NCI-H2029 (cell line): ENCODE measurements around the gene ZNF527.
"Not testable (repeated sequence)": the region's sequence is repeated elsewhere in the genome, so short reads cannot be mapped to it uniquely, and the experiment has no call there.

Source experiments
- DNase-seq: peaks from one replicate; lab custom pipeline; 2025; lab: John Stamatoyannopoulos, UW

Gene ZNF527

GRCh38 chr19:37370880-37371661 lies at the start of gene ZNF527:
ZNF527 (plus strand) TSS chr19:37371099; CDS start chr19:37374199, 3,100 bp downstream.
- DNase-seq = peak; percentile 95

- no peak for DNase-seq
Observed at GRCh38 chr19:37329686-37330085, 41.2 kb upstream of the ZNF527 start.

GRCh38 chr19:37332839-37333238 lies 38.1 kb upstream of the ZNF527 start:
- DNase-seq = no peak

- DNase-seq = peak; percentile 18
Observed at GRCh38 chr19:37333457-37333856, 37.4 kb upstream of the ZNF527 start.

GRCh38 chr19:37334179-37335071 lies 36.5 kb upstream of the ZNF527 start:
- DNase-seq = peak; percentile 94

- DNase-seq = no peak
Observed at GRCh38 chr19:37342753-37343152, 28.1 kb upstream of the ZNF527 start.

- DNase-seq = no peak
Observed at GRCh38 chr19:37346091-37346490, 24.8 kb upstream of the ZNF527 start.

- no peak for DNase-seq
Observed at GRCh38 chr19:37348060-37348459, 22.8 kb upstream of the ZNF527 start.

GRCh38 chr19:37353968-37354367 lies 16.9 kb upstream of the ZNF527 start:
- DNase-seq = no peak

GRCh38 chr19:37355901-37356300 lies 15.0 kb upstream of the ZNF527 start:
- no peak for DNase-seq

GRCh38 chr19:37361994-37362393 lies 8.9 kb upstream of the ZNF527 start:
- DNase-seq = no peak

- DNase-seq = peak; percentile 1
Observed at GRCh38 chr19:37362733-37363132, 8.2 kb upstream of the ZNF527 start.

- DNase-seq = peak; percentile 14
Observed at GRCh38 chr19:37370386-37370879, 466 bp upstream of the ZNF527 start.

- no peak for DNase-seq
Observed at GRCh38 chr19:37389234-37389633, 18.3 kb downstream of the ZNF527 start.

GRCh38 chr19:37391399-37391798 lies 20.5 kb downstream of the ZNF527 start:
- DNase-seq = not testable (repeated sequence)

- DNase-seq = no peak
Observed at GRCh38 chr19:37401078-37401477, 30.2 kb downstream of the ZNF527 start.

- DNase-seq = no peak
Observed at GRCh38 chr19:37403403-37403802, 32.5 kb downstream of the ZNF527 start.

- DNase-seq = not testable (repeated sequence)
Observed at GRCh38 chr19:37406140-37406846, 35.4 kb downstream of the ZNF527 start.

- no peak for DNase-seq
Observed at GRCh38 chr19:37412700-37413099, 41.8 kb downstream of the ZNF527 start.

GRCh38 chr19:37413313-37414084 lies 42.6 kb downstream of the ZNF527 start:
- no peak for DNase-seq
